Astrocyte of the spinal cord (primary cell): ENCODE measurements around the gene KIAA0513.

Source experiments
- DNase-seq: peaks from one replicate; pipeline ENCODE4 v3.0.0; 2011; ENCODE audit warnings: low read depth, low spot score
- H3K4me3 ChIP-seq: 2 replicates; pipeline ENCODE4 v1.5.1; 2011; ENCODE audit warnings: low read depth, mild to moderate bottlenecking, low read length, moderate library complexity
- CTCF ChIP-seq: IDR thresholded peaks from 2 replicates; pipeline ENCODE4 v1.5.1; 2012; ENCODE audit warnings: low read depth, mild to moderate bottlenecking, low read length, inconsistent platforms
- in situ Hi-C: cut with HindIII; loops from 2 replicates; pipeline ENCODE4 v1.10.0; 2017; ENCODE audit warnings: low sequenced_read_pairs

The KIAA0513 gene

DNA sequence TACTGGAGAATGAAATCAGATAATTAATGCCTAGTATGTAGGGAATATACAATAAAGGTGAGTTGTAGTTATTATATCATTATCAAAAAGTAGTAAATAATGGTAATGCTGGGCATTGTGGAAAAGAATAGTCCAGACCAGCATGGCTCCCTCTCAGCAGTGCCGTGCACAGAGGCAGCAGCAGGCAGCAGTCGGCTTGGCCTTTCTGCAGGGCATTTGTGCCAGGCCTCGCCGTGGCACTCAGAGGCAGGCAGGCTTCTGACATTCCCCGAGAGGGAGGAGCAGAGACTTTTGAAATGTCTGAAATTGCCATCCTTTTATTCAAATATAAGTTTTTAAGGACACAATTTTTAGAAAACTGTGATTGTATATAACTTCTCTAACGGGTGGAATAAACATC lies 15.0 kb downstream of the KIAA0513 start:
- in situ Hi-C loops: no loop called here
- H3K4me3 ChIP-seq: no peak overlapping the region
- DNase-seq: no peak
- no peak for TF ChIP-seq CTCF

- in situ Hi-C loops: no loop called here
- DNase-seq: no peak
- no peak overlapping the region for H3K4me3 ChIP-seq
- TF ChIP-seq CTCF: no peak
Observed at GRCh38 chr16:85045077-85045476, 17.5 kb downstream of the KIAA0513 start.

DNA sequence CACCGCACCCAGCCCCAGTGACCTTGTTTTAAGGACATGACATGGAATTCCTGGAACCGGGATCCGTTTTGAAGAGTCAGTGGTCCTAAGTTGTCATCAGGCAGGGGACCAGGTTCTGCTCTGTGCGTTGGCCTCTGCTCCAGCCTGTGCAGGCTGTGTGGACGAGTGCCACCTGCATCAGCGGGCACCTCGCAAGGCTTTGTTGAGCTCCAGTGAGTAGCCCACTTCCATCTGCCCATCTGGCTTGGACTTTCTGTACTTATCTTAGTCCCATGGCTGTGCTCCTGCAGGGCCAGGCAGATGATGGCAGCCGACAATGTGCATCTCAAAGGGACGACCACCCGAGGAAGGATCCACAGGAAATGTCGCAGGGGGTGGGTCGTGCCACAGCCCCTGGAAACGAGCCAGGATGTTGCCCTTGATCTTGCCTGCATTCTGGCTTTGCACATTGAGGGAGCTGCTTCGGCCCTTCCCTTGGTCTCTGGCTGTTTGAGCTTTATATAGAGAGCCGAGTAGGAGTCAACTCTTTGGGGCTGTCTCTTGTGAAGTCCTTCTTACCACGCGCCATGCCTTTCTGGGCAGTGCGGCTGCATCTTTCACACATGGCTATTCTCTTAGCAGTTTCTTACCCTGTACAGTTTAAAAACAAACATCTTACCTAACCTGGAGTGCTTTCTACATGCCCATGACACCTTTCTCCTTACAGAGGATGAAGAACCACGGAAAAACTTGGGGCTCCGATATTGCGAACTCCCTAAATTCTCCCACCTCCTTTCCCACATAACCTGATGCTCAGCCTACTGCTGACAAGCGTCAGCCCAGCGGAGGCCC lies 18.3 kb downstream of the KIAA0513 start:
- no peak for DNase-seq
- in situ Hi-C loops: no loop called here
- H3K4me3 ChIP-seq: no peak overlapping the region
- TF ChIP-seq CTCF: no peak

DNA sequence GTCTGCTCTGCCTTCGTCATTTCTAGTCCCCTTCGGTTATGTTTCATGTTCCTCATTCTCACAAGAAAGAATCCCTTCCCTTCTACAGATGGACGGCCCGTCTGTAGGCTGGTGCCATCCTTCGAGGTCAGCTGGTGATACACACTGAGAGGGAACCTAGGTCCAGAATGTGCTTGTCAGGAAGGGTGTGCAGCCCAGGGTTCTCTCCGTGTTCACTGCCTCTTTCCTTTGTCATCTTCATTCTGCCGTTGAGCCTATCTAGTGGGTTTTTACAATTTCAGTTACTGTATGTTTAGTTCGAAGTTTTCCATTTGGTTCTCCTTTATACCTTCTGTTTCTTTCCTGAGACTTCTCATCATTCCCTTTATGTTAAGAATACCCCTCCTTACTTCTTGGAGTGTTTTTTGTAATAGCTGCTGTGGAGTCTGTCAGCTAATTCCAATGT lies 18.9 kb downstream of the KIAA0513 start:
- no peak for TF ChIP-seq CTCF
- H3K4me3 ChIP-seq: no peak overlapping the region
- no peak for DNase-seq
- in situ Hi-C loops: no loop called here

DNA sequence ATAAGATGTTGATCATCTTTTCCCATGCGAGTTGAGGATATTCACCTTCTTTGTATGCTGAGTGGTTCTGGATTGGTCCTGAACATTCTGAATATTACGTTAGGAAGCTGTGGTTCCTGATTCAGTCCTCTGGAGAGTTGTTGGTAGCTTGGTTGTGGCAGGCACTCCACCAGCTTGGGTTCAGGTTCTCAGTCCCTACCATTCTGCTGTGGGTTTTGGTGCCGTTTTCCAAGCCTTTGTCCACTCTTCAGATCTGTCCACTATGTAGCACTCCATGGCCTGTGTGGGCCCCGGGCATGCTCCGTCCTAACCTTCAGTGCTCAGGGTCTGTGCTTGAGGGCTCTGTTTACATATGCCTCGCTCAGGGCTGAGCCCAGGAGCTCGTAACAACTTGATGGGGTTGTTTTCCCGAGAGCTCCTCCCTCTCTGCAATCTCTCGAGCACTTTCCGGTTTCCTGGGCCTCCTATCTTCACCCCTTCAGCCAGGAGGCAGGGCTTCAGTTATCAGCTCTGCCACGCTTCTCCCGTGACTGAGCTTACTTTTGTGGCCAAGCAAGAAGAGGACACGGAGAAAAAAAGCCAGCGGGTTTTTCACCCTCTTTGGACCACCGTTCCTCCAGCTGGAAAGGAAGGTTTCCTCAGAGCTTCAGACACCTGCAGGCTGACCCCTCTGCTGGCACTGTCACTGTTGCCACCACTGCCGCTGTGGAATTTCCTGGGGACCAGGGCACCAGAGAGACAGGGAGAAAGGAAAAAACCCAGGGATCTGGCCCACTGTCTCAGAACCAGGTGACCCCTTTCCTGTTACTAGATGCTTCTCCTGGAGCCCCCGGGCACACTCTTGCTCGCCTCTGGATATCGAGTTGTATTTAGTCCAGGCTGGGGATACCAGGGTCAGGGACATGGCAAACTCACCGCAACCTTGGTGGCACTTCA lies 19.6 kb downstream of the KIAA0513 start:
- no peak for TF ChIP-seq CTCF
- H3K4me3 ChIP-seq: no peak overlapping the region
- no peak for DNase-seq
- in situ Hi-C loops: no loop called here

DNA sequence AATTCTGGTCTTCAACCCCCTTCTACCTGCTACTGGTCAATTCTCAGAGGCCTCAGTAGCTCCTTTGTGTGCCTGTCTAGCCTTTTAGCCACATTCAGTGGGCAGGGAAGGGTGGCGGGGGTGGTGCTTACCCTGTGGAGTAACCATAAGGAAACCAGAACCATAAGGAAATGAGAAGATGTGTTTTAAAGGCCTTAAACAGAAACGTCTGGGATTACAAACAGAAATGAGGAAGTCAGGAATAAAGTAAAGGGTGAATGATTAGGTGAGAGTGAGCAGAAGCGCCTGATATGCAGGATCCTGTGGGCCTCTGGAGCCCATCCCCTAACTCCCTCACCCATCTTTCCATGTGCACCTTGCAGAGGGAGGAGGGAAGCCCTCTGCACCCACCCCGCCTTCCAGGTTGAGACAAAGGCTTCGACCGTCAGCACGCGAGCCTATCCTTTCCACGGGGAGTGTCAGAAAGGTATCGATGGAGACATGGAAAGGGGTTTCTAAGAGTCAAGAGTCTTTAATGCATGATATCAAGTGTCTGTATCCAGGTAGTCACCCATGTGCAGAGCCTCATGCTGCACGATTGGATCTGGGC lies 20.4 kb downstream of the KIAA0513 start:
- TF ChIP-seq CTCF: no peak
- in situ Hi-C loops: no loop called here
- H3K4me3 ChIP-seq: no peak overlapping the region
- DNase-seq: no peak
